ENCODE results near the gene SSH2.

SSH2 gene

DNA sequence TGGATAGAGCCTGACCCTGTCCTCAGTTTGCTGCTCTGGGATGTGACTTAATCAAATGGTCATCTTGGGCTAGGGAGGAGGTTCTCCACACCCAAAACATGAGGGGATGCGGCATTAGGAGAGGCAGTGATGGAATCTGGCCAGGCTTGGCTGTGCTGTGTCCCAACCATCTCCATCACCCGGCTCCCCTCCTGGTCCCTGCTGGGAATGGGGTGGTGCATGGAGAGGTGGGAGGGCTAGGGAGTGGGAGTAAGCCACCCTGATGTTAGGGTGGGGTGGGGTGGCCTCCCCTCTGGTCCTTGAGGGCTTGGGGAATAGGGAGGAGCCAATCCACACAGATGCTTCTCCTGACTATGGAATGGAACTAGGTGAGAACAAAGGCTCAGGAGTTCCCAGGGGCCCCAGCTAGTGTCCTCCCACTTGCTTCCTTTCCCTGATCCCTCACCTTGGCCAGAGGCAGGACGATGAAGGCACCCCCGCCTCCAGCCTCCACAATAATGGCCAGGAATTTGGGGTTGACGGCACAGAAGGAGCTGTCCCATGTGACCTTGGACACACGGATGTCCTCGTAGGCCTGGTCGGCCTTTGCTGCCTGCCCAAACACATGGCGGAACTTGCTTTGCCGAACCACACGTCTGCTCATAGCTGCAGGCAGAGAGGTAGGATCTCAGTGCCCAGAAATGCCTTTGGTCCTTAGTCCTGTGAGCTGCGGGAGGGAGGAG, 309.1 kb downstream of the SSH2 start:
- Mint-ChIP-seq H3K4me3 (peak overlapping the region; percentile 81), H3K36me3 (ENCODE audit: low read depth) (peaks cover 3% of the 10 kb centered on the region), H3K27ac (peak overlapping the region; percentile 12), H3K9me3 (no peaks in the 10 kb centered on the region), H3K4me1 (ENCODE audit: low read depth) (peaks cover 64% of the 10 kb centered on the region), H3K27me3 (no peaks in the 10 kb centered on the region)

DNA sequence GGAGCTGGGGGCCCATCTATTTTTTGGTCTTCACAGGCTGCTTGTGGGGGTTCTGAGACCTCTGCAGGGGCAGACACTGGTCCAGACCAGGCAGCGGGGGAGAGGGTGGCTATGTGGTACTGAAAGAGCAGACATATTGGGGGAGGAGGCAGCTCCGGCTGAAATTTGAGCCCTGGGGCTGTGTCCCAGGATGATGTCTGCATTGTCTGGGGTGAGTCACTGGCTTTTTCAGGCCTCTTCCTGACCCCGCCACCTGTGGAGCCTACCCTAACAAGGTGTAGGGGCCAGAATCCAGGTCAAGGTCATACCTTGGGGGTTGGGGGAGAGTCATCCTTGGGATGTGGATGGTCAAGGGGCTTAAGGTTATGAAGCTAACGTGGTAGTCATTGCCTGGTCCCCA, 309.8 kb downstream of the SSH2 start:
- Mint-ChIP-seq H3K27me3 (no peaks in the 10 kb centered on the region), H3K4me1 (ENCODE audit: low read depth) (peaks cover 64% of the 10 kb centered on the region), H3K36me3 (ENCODE audit: low read depth) (no peaks in the 10 kb centered on the region), H3K4me3 (no peak overlapping the region), H3K9me3 (no peaks in the 10 kb centered on the region), H3K27ac (no peak overlapping the region)

DNA sequence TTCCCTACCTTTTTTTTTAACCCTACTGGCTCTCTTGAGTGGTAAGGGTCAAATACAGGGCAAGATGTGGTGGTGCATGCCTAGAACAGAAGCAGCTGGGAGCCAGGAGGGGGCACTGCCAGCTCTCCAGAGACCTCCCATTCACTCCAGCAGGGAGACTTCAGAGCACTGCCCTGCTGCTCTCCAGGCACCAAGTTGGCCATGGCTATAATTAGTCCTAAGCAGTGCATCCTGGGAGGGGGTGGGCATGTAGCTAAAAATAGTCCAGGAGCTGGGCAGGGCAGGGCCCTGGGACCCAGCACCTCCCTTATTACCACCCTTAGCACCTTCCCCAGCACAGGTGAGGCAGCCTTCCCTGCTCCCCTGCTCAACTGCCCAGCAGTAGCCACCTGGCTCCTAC, 310.8 kb downstream of the SSH2 start:
- Mint-ChIP-seq H3K36me3 (ENCODE audit: low read depth) (no peaks in the 10 kb centered on the region), H3K4me3 (no peak overlapping the region), H3K27ac (no peak overlapping the region), H3K9me3 (no peaks in the 10 kb centered on the region), H3K4me1 (ENCODE audit: low read depth) (peaks cover 64% of the 10 kb centered on the region), H3K27me3 (no peaks in the 10 kb centered on the region)

DNA sequence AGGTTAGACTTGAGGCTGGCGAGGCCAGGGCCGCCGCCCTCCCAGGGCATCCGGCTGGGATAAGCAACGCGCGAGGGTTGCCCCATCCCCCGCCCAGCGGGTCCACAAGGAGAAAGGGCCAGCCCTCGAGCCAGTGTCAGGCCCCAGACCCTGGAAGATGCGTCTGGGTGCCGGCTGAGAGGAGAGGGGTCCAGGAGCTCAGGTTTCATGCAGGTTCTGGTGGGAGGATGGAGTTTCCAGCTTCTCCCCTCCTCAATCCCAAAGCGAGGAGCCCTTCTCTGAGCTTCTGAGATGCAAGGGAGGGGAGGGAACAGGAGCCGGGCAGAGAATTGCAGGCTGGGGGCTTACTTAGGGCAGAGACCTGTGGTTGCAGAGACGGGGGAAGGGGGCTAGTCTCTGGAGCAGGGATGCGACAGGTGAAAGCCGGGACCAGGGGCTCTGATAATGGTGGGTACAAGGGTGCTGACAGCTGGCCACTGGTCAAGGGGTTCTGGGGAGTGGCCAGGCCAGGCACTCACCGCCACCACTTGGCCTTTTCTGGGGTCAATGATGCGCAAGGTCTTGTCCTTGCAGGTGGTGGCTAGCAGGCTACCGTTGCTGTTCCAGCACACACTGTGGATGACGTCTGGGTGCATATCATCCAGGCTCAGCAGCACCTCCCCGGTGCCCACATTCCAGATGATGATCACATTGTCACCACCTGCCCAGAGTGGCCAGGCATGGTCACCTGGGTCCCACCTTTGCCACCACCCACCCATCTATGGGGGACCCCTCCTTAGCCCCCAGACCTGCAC, 311.6 kb downstream of the SSH2 start:
- no peaks in the 10 kb centered on the region for H3K9me3 Mint-ChIP-seq
- H3K36me3 Mint-ChIP-seq (ENCODE audit: low read depth): no peaks in the 10 kb centered on the region
- peaks cover 63% of the 10 kb centered on the region for H3K4me1 Mint-ChIP-seq (ENCODE audit: low read depth)
- no peaks in the 10 kb centered on the region for H3K27me3 Mint-ChIP-seq
- H3K4me3 Mint-ChIP-seq: peak overlapping the region; percentile 80
- no peak overlapping the region for H3K27ac Mint-ChIP-seq

DNA sequence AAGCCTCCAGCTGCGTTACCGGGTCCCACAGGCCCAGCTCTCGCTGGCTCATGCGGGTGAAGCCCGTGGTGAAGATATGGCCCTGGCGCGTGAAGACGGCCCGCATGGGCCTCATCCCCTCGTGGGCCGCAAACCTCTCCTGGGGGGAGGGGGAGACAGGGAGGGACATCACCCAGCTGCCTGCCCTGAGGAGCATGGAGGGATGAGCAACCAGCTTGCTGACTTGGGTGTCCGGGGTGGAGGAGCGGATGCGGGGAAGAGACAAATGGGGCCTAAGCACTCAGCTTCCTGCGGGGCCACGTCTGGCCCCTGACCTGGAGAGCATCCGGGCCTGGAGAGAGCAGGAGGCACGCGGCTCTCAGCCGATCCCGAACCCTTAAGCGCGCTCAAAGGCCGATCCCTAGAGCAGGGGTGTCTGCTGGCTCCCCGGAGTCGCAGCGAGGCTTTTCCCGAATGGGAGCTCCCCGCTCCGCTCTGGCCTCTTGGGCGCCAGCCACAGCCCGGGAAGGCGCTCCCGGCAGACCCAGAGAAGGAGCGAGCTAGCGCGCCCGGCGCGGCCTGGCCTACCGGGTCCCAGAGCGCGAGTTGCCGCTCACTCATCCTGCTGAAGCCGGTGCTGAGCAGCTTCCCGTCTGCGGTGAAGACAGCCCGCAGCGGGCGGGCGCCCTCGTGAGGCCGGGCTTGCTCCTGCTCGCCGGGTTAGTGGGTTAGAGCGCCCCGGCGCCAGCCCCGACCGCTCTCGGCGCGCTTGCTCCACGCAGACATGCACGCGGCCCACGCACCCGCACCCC, 312.4 kb downstream of the SSH2 start:
- Mint-ChIP-seq H3K4me3 (peak overlapping the region; percentile 80), H3K4me1 (ENCODE audit: low read depth) (peaks cover 56% of the 10 kb centered on the region), H3K27me3 (no peaks in the 10 kb centered on the region), H3K9me3 (no peaks in the 10 kb centered on the region), H3K27ac (peak overlapping the region; percentile 89), H3K36me3 (ENCODE audit: low read depth) (no peaks in the 10 kb centered on the region)

GRCh38 chr17:29617125-29617480, 312.9 kb downstream of the SSH2 start:
- peaks cover 54% of the 10 kb centered on the region for H3K4me1 Mint-ChIP-seq (ENCODE audit: low read depth)
- peak overlapping the region; percentile 89 for H3K27ac Mint-ChIP-seq
- H3K9me3 Mint-ChIP-seq: no peaks in the 10 kb centered on the region

GRCh38 chr17:29616300-29617048, 313.6 kb downstream of the SSH2 start:
- no peak overlapping the region for H3K27ac Mint-ChIP-seq
- peaks cover 48% of the 10 kb centered on the region for H3K4me1 Mint-ChIP-seq (ENCODE audit: low read depth)
- H3K4me3 Mint-ChIP-seq: peak overlapping the region; percentile 80
- no peaks in the 10 kb centered on the region for H3K27me3 Mint-ChIP-seq
- H3K9me3 Mint-ChIP-seq: no peaks in the 10 kb centered on the region
- H3K36me3 Mint-ChIP-seq (ENCODE audit: low read depth): no peaks in the 10 kb centered on the region

More at GRCh38 chr17:29617125-29617480, 312.9 kb downstream of the SSH2 start:
- no peaks in the 10 kb centered on the region for H3K36me3 Mint-ChIP-seq (ENCODE audit: low read depth)
- no peaks in the 10 kb centered on the region for H3K27me3 Mint-ChIP-seq
- H3K4me3 Mint-ChIP-seq: peak overlapping the region; percentile 80

DNA sequence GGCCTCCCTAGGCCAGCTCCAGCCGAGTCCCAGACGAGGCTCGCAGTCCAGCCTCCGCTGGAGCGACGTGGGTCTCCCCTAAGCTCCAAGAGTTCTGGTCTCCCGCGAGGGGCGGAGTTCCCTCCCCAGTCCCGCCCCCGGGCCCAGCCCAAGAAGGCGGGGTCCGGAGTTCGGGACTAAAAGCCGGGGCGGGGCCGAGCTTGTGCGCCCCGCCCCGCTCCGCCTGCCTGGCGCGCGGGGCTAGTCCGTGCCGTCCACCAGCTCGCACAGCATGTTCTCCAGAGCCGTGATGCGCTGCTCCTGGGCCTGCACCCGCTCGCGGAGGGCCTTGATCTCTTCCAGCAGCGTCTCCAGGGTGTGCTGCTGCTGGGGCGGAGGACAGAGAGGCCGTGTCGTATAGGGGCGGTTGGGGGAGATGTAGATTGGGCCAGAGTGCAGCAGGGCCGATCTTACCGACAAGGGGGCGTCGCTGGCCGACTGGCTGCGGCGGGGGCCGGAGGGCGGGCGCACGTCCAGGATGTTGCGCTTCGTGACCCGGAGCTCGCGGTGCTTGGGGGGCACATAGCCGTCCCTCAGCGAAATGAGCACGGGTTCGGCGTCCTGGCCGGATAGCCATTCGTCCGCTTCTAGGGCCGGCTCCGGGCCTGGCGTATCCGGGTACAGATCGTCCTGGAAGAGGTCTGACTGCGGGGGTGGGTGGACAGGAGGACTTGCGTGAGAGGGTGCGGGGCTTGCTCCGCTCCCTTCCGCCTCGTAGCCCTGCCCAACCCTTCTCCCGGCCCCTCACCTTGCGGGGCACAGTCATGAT, 314.3 kb downstream of the SSH2 start:
- Mint-ChIP-seq H3K36me3 (ENCODE audit: low read depth) (no peaks in the 10 kb centered on the region), H3K27ac (peak overlapping the region; percentile 72), H3K4me3 (peak overlapping the region; percentile 80), H3K9me3 (no peaks in the 10 kb centered on the region), H3K4me1 (ENCODE audit: low read depth) (peaks cover 45% of the 10 kb centered on the region), H3K27me3 (no peaks in the 10 kb centered on the region)

- H3K27me3 Mint-ChIP-seq: no peaks in the 10 kb centered on the region
- peak overlapping the region; percentile 80 for H3K4me3 Mint-ChIP-seq
- H3K4me1 Mint-ChIP-seq (ENCODE audit: low read depth): peaks cover 45% of the 10 kb centered on the region
- H3K27ac Mint-ChIP-seq: peak overlapping the region; percentile 63
- H3K36me3 Mint-ChIP-seq (ENCODE audit: low read depth): no peaks in the 10 kb centered on the region
- H3K9me3 Mint-ChIP-seq: no peaks in the 10 kb centered on the region
Observed at GRCh38 chr17:29615048-29615385, 315.0 kb downstream of the SSH2 start.

DNA sequence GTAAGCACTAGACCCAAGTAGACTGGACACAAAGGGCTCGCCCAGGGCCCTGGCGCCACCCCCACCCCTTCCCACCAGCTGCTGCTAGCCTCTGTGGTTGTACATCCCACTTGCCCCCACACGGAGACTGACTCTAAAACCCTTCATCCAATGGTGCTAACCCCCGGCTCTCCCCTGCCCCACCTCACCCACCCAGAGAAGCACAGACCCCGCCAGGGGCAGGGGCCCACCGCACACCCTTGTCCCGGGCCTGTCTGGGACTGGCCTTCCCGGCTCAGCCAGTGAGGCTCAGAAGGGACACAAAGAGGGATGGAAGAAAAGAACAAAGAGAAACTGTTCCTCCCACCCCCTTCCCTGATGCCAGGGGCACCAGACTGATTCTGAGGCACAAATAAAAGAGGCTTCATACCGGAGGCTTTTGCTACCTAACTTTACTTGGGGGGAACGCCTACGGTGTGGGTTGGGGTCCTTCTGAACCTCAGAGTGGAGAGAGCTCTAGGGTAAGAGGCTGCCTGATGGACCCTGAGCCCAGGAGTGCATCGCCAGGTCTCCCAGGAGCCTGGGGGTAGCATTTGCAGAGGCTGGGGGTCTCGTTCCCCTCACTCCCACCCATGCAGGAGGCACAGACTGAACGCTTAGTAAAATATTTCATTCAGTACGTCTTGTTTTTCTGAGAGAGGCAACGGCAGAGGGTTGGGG, 315.5 kb downstream of the SSH2 start:
- no peaks in the 10 kb centered on the region for H3K9me3 Mint-ChIP-seq
- no peaks in the 10 kb centered on the region for H3K27me3 Mint-ChIP-seq
- peaks cover 2% of the 10 kb centered on the region for H3K36me3 Mint-ChIP-seq (ENCODE audit: low read depth)
- H3K4me3 Mint-ChIP-seq: peak overlapping the region; percentile 80
- H3K27ac Mint-ChIP-seq: no peak overlapping the region
- H3K4me1 Mint-ChIP-seq (ENCODE audit: low read depth): peaks cover 45% of the 10 kb centered on the region

- H3K4me1 Mint-ChIP-seq (ENCODE audit: low read depth): peaks cover 45% of the 10 kb centered on the region
- H3K9me3 Mint-ChIP-seq: no peaks in the 10 kb centered on the region
- H3K27ac Mint-ChIP-seq: no peak overlapping the region
- peak overlapping the region; percentile 60 for H3K4me3 Mint-ChIP-seq
- H3K27me3 Mint-ChIP-seq: no peaks in the 10 kb centered on the region
- H3K36me3 Mint-ChIP-seq (ENCODE audit: low read depth): peaks cover 4% of the 10 kb centered on the region
Observed at GRCh38 chr17:29613856-29614255, 316.2 kb downstream of the SSH2 start.

- no peaks in the 10 kb centered on the region for H3K9me3 Mint-ChIP-seq
- no peaks in the 10 kb centered on the region for H3K27me3 Mint-ChIP-seq
- H3K36me3 Mint-ChIP-seq (ENCODE audit: low read depth): peaks cover 4% of the 10 kb centered on the region
- H3K4me1 Mint-ChIP-seq (ENCODE audit: low read depth): peaks cover 43% of the 10 kb centered on the region
- H3K4me3 Mint-ChIP-seq: peak overlapping the region; percentile 60
- H3K27ac Mint-ChIP-seq: no peak overlapping the region
Observed at GRCh38 chr17:29613352-29613837, 316.6 kb downstream of the SSH2 start.

Measured in stimulated activated naive CD8-positive, alpha-beta T cell treated with anti-CD3 and anti-CD28 coated beads, Interleukin-15, Interleukin-2, amounts not matched to agents 100 ng/mL and 50 ng/mL, for 24 hours (primary cell).